GM19238 (cell line): ENCODE data around the gene GDI2.
"Not testable (repeated sequence)": the region's sequence is repeated elsewhere in the genome, so short reads cannot be mapped to it uniquely, and the experiment has no call there.

Experiments
- DNase-seq: peaks from one replicate; pipeline ENCODE4 v3.0.0; 2011; ENCODE audit warnings: low spot score; ENCODE audit not compliant: insufficient read length

GDI2 gene

GRCh38 chr10:5828725-5829124 lies 15.5 kb upstream of the GDI2 start:
- DNase-seq = no peak

GRCh38 chr10:5827841-5828240 lies 14.6 kb upstream of the GDI2 start:
- DNase-seq = no peak

- not testable (repeated sequence) for DNase-seq
These were observed 13.3 kb upstream of the GDI2 start for GRCh38 chr10:5826511-5826910.

- no peak for DNase-seq
These were observed 5.7 kb upstream of the GDI2 start for GRCh38 chr10:5818894-5819293.

GRCh38 chr10:5818048-5818331 lies 4.8 kb upstream of the GDI2 start:
- no peak for DNase-seq

- peak; percentile 28 for DNase-seq
These were observed 4.3 kb upstream of the GDI2 start for GRCh38 chr10:5817322-5818047.

GRCh38 chr10:5816170-5816569 lies 2.9 kb upstream of the GDI2 start:
- no peak for DNase-seq

- no peak for DNase-seq
These were observed 1.2 kb upstream of the GDI2 start for GRCh38 chr10:5814110-5815107.

- no peak for DNase-seq
These were observed 218 bp downstream of the GDI2 start for GRCh38 chr10:5813091-5813340.

- DNase-seq = no peak
These were observed 747 bp downstream of the GDI2 start for GRCh38 chr10:5812283-5813090.

GRCh38 chr10:5811387-5811821 lies 1.8 kb downstream of the GDI2 start:
- DNase-seq = no peak

GRCh38 chr10:5810225-5810624 lies 3.0 kb downstream of the GDI2 start:
- no peak for DNase-seq

GRCh38 chr10:5809527-5810154 lies 3.6 kb downstream of the GDI2 start:
- no peak for DNase-seq

GRCh38 chr10:5808783-5809392 lies 4.3 kb downstream of the GDI2 start:
- not testable (repeated sequence) for DNase-seq

GRCh38 chr10:5806745-5807144 lies 6.5 kb downstream of the GDI2 start:
- DNase-seq = no peak

GRCh38 chr10:5805711-5806110 lies 7.5 kb downstream of the GDI2 start:
- DNase-seq = no peak

- DNase-seq = no peak
These were observed 8.0 kb downstream of the GDI2 start for GRCh38 chr10:5805260-5805659.

GRCh38 chr10:5804386-5804785 lies 8.8 kb downstream of the GDI2 start:
- no peak for DNase-seq

- DNase-seq = no peak
These were observed 12.5 kb downstream of the GDI2 start for GRCh38 chr10:5800782-5801181.

- DNase-seq = no peak
These were observed 19.0 kb downstream of the GDI2 start for GRCh38 chr10:5794236-5794635.

- DNase-seq = no peak
These were observed 23.6 kb downstream of the GDI2 start for GRCh38 chr10:5789626-5790025.
